SK-N-MC (cell line): Measurements from ENCODE around the gene MIEF1.

Experiments
- DNase-seq: peaks from one replicate; pipeline ENCODE4 v3.0.0-alpha.2; 2011; ENCODE audit warnings: low read depth, low spot score
- H3K27ac ChIP-seq: fragments of 200-600 bp; sonication (generic); 2 replicates; pipeline ENCODE4 v1.5.1; 2016; ENCODE audit warnings: mixed run types
- H3K36me3 ChIP-seq: fragments of 200-600 bp; sonication (generic); 2 replicates; pipeline ENCODE4 v1.6.1; 2017; ENCODE audit warnings: antibody characterized with exemption, low read length, mixed read lengths; ENCODE audit not compliant: insufficient read depth
- H3K4me3 ChIP-seq: fragments of 200-600 bp; sonication (generic); 2 replicates; pipeline ENCODE4 v1.5.1; 2016
- H3K9ac ChIP-seq: fragments of 200-600 bp; sonication (generic); 2 replicates; pipeline ENCODE4 v1.8.0; 2017; ENCODE audit warnings: mixed run types, mixed read lengths; ENCODE audit not compliant: insufficient read length
- H3K9me3 ChIP-seq: fragments of 200-600 bp; sonication (generic); 2 replicates; pipeline ENCODE4 v1.6.1; 2017; ENCODE audit warnings: low read depth, mild to moderate bottlenecking, antibody characterized with exemption, low read length, moderate library complexity, mixed read lengths
- EZH2 ChIP-seq: fragments of 200-600 bp; sonication (generic); IDR thresholded peaks from one replicate; pipeline ENCODE4 v1.6.1; 2017; ENCODE audit warnings: antibody characterized with exemption
- FOXP2 ChIP-seq: optimal IDR thresholded peaks from 2 replicates; pipeline ENCODE3; 2011; ENCODE audit warnings: mild to moderate bottlenecking, moderate library complexity; ENCODE audit not compliant: insufficient read depth; ENCODE audit errors: extremely low read length, control extremely low read depth
- POLR2AphosphoS5 ChIP-seq: IDR thresholded peaks from 2 replicates; pipeline ENCODE4 v1.6.1; 2012; ENCODE audit warnings: mild to moderate bottlenecking, low read depth, low read length, borderline replicate concordance

MIEF1 gene

GRCh38 chr22:39567135-39567946 is 65.3 kb downstream of the MIEF1 start:
- no peak for DNase-seq
- peak overlapping the region; percentile 34 for H3K9ac ChIP-seq
- peak overlapping the region; percentile 100 for H3K27ac ChIP-seq
- H3K4me3 ChIP-seq = peak overlapping the region; percentile 53
- H3K9me3 ChIP-seq = no peaks in the 10 kb centered on the region
- TF ChIP-seq POLR2AphosphoS5 = no peak
- TF ChIP-seq EZH2 = no peak
- no peak for TF ChIP-seq FOXP2
- no peaks in the 10 kb centered on the region for H3K36me3 ChIP-seq
